ENCODE measurements around the gene MAOA. TPM values are rescaled to one million over a fixed set of nuclear protein-coding genes. Genes with fewer than 3 reads are reported as not detected.

The MAOA gene
- total RNA-seq, 1 experiment from 2014 or later, result 0.23 TPM

Other genes with a start within 250 kb of the MAOA start
- not detected for gene MAOB, start 226.2 kb downstream of the MAOA start, total RNA-seq (2021; ENCODE audit: unreplicated experiment)

Data from Panc1 (cell line).